ENCODE results near the gene C20orf204. TPM values are rescaled to one million over a fixed set of nuclear protein-coding genes. Genes with fewer than 3 reads are reported as not detected.

The C20orf204 gene
- total RNA-seq, 1 donor from 2014 or later: 0.86 TPM

GRCh38 chr20:64039293-64040160 is 3.5 kb downstream of the C20orf204 start:
- DNase-seq (ENCODE audit: low spot score): peak; percentile 85
- intact Hi-C loops (cut with DNase I): loop anchor here (1.0 to 2.0 kb wide), 2 partner anchors 15 to 81 kb away; no protein-coding TSS in a partner anchor

DNA sequence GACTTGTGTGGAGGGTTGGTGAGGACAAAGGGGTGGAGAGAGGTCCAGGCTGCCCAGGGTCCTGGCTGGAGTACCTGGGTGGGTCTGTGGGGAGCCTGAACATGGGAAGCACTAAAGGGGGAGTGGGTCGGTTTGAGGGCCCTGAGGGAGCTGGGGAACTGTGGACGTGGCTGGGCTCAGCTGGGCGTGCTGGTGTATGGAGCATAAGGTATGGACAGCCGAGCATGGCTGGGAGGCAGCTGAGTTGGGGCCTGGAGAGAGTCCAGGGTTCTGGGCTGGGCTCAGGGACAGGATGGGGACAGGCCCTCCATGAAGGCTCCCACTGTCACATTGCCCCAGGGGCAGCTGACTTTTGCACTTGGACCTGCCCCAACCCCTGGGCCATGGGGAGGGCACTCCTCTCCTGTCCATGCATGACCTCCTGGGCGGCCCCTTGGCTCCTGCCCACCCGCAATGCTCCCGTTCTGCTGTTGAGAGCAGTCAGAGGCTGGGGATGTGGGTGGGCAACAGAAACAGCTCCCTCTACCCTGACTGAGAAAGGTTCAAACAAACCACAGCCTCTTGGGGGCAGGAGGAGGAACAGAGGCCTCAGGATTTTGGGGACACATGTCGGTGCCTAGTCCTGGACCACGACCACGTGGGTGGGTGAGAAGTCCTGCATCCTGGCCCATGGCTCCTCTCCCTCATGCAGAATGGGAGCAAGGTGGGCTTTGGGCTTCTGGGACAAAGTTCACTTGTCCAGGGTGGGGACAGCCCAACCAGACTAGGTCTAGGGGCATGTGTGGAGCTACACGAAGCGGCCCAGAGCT is 4.5 kb downstream of the C20orf204 start:
- no peak for DNase-seq (ENCODE audit: low spot score)
- intact Hi-C loops (cut with DNase I): no loop called here

- DNase-seq (ENCODE audit: low spot score): no peak
- intact Hi-C loops (cut with DNase I): no loop called here
These were observed 5.2 kb downstream of the C20orf204 start for GRCh38 chr20:64041040-64041780.

GRCh38 chr20:64041781-64042053 is 5.7 kb downstream of the C20orf204 start:
- DNase-seq (ENCODE audit: low spot score): no peak
- intact Hi-C loops (cut with DNase I): no loop called here

DNA sequence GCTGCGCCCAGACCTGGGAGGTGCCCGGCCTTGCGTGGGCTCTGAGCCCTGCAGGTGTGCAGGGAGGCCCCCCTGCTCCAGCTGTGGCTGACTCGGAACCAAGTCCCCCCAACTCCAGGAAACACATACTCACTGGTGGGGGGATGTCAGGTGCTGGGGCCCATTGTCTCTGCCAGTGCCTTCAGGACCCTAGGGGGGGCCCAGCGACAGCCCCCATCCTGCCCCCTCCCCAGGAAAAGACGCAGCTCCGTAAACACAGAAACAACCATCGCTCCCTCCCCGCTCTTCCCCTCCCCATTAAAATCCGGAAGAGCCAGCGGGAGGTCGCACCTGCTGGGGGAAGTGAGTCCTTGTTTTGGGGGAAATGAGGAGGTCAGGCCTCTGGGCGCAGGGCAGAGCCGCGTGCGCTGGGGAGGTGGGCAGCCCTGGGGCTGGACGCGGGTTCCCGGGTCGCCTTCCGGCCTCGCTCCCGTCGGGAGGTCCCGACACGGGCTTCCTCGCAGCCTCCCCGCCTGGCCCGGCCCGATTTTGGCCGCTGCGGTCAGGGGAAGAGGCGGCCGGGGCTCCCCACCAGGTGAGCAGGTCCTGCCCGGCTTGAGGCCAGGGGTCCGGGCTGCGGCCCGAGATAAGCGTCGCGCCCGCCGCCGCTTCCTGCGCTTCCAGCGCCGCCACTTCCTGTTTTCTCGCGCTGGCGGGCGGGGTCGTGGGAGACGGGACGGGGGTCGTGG is 6.2 kb downstream of the C20orf204 start:
- DNase-seq (ENCODE audit: low spot score): no peak
- intact Hi-C loops (cut with DNase I): no loop called here

- no peak for DNase-seq (ENCODE audit: low spot score)
- intact Hi-C loops (cut with DNase I): no loop called here
These were observed 7.8 kb downstream of the C20orf204 start for GRCh38 chr20:64043768-64044167.

GRCh38 chr20:64044484-64045247 is 8.7 kb downstream of the C20orf204 start:
- no peak for DNase-seq (ENCODE audit: low spot score)
- intact Hi-C loops (cut with DNase I): no loop called here

DNA sequence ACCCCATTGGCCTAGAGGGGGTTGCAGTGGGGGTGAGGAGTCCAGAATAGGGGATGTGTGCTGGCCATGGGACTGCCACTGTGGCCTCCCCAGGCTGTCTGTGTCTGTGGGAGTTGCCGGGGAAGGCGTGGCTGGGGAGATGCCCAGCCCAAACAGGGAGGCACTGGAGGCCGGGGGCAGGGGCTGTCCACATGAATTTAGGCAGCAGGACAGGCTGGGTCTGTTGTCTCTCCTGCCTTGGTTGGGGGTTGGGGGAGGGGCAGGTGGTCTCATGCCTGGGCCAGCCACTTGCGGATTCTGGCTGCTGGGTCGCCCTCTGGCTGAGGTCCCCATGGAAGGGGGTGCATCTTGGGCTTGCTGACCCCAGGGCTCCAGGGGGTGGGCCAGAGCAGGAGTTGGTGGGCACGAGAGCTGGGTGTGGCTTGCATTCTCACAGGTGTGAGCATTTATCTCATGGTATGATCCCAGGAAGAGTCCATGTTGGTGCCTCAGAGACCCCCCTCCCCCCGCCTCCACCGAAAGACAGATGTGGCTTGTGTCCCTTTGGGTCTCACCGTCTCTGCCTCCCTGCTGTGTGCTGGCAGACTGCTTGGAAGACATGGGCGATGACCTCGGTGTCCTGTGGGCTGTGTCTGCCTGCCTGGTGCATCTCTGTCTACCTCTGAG is 9.5 kb downstream of the C20orf204 start:
- intact Hi-C loops (cut with DNase I): no loop called here
- peak; percentile 84 for DNase-seq (ENCODE audit: low spot score)

GRCh38 chr20:64047046-64047389 is 11.0 kb downstream of the C20orf204 start:
- intact Hi-C loops (cut with DNase I): no loop called here
- no peak for DNase-seq (ENCODE audit: low spot score)

DNA sequence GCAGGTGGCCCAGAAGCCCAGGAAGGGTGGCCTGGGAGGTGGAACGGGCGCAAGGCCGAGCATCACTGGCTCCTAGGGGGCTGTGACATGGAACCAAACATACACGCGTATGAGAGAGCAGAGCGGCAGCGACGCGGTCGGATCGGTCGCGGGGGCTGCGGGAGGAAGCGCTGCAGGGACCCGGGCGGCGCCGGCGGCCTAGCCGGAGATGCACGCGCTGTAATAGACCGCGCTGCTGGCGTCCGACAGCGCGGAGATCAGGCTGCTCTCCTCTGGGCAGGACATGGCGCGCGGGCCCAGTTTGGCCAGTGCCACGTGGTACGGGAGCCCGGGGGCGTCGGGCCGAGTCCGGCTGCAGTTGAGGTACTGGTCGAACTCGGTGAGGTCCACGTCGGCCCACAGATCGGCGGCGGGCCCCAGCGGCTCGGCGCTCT is 12.0 kb downstream of the C20orf204 start:
- intact Hi-C loops (cut with DNase I): no loop called here
- DNase-seq (ENCODE audit: low spot score): no peak

DNA sequence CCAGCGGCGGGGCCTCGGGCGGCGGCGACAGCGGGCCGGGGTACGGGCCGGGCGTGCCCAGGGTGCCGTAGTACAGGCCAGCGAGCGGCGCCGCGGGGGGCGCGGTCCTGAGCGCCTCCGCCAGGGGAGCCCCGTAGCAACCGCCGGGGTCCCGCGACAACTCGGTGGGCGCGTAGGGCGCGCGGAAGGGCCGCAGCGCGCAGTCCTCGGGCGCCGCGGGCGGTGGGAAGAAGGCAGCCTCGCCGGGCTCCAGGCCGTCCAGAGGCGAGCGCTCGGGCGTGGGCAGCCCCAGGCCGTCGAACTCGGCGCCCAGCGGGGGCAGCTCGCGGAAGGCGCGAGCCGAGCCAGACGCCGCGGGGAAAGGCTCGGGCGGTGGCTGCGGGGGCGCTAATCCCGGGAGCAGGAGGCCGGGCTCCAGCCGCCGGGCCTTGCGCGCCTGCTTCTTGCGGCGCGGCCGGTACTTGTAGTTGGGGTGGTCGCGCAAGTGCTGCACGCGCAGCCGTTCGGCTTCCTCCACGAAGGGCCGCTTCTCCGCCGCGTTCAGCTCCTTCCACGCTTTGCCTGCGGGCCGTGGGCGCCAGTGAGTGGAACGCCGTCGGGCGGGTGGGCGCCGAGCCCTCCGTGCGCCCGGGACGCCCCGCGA is 12.5 kb downstream of the C20orf204 start:
- intact Hi-C loops (cut with DNase I): no loop called here
- DNase-seq (ENCODE audit: low spot score): no peak

GRCh38 chr20:64049060-64049877 is 13.3 kb downstream of the C20orf204 start, which contains the start of gene SOX18:
Gene SOX18, minus strand, starts transcription at chr20:64049639. Its CDS starts 123 bp downstream, at chr20:64049516.
- intact Hi-C loops (cut with DNase I): no loop called here
- DNase-seq (ENCODE audit: low spot score): peak; percentile 79

- DNase-seq (ENCODE audit: low spot score): no peak
- intact Hi-C loops (cut with DNase I): no loop called here
These were observed 13.9 kb downstream of the C20orf204 start for GRCh38 chr20:64049878-64050260.

GRCh38 chr20:64050261-64051032 is 14.5 kb downstream of the C20orf204 start:
- intact Hi-C loops (cut with DNase I): no loop called here
- DNase-seq (ENCODE audit: low spot score): no peak

- DNase-seq (ENCODE audit: low spot score): no peak
- intact Hi-C loops (cut with DNase I): no loop called here
These were observed 15.1 kb downstream of the C20orf204 start for GRCh38 chr20:64051033-64051452.
